ENCODE results near the gene PPP6R3.

DNA sequence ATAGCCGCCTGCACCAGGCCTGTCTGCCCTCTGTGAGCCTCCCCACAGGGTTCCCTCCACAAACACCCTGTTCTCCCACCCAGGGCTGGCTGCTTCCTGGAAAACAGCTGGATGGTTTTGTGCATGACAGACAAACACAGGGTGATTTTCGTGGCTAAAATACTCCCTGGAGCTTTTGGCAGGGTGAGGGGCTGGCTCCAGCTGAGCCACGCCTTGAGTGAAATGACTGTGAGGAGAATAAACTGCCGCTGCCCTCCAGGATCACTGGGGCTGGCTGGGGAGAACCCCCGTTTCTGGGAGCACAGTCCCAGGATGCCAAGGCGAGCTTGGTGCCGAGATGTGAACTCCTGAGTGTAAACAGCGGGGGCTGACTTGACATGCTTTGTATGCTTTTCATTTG is 20.3 kb upstream of the PPP6R3 start:
- TF ChIP-seq POLR2A (IDR thresholded peaks at IDR 0.05; ENCODE audit: low read depth, low read length) (no peak), CTCF (IDR thresholded peaks at IDR 0.05; ENCODE audit: extremely low read depth in 1 of 2, insufficient read depth in 1 of 2, low read depth in 1 of 2, low read length in 2 of 2) (no peak), FOS (IDR thresholded peaks at IDR 0.05; ENCODE audit: borderline replicate concordance, insufficient read depth, low read length) (no peak), POLR2AphosphoS5 (IDR thresholded peaks at IDR 0.05; ENCODE audit: insufficient read depth, low read depth, low read length) (no peak), JUN (IDR thresholded peaks at IDR 0.05; ENCODE audit: borderline replicate concordance, insufficient read depth, insufficient read length, low read depth) (no peak)

All from endothelial cell of umbilical vein (primary cell).